ENCODE results near the gene CDC5L.
A peak's percentile ranks its signal among the peaks of the same experiment; 100 is the strongest.

The CDC5L gene

DNA sequence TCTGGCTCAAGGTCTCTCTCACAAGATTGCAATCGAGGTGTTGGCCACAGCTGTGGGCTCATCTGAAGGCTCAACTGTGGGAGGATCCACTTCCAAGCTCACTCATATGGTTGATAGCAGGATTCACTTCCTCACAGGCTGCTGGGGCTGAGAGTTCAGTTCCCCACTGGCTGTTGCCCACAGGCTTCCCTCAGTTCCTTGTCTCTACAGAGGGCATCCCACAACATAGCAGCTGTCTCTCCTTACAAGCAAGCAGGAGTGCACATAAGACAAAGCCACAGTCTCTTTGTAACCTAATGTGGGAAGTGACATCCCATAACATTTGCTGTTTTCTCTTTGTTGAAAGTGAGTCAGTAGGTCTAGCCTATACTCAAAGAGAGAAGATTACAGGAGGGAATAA, 31.0 kb upstream of the CDC5L start:
- Mint-ChIP-seq H3K4me3 (no peak overlapping the region), H3K4me1 (ENCODE audit: low read depth) (no peaks in the 10 kb centered on the region), H3K36me3 (no peaks in the 10 kb centered on the region), H3K27ac (no peak overlapping the region), H3K27me3 (peaks cover 3% of the 10 kb centered on the region), H3K9me3 (ENCODE audit: low read depth) (no peaks in the 10 kb centered on the region)

DNA sequence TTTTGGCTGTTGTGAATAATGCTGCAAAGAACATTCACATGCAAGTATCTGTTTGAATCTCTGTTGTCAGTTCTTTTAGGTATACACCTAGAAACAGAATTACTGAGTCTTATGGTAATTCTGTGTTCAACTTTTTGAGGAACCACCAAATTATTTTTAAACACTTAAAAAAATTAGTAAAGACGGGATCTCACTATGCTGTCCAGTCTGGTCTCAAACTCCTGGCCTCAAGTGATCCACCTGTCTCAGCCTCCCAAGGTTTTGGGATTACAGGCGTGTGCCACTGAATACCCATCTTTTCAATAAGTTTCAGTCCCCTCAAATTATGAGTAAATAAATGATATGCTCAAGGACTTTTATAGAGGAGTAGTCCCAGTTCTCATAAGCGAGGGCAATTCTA, 27.5 kb upstream of the CDC5L start:
- Mint-ChIP-seq H3K9me3 (ENCODE audit: low read depth) (no peaks in the 10 kb centered on the region), H3K4me3 (no peak overlapping the region), H3K27me3 (peaks cover 3% of the 10 kb centered on the region), H3K27ac (no peak overlapping the region), H3K36me3 (no peaks in the 10 kb centered on the region), H3K4me1 (ENCODE audit: low read depth) (no peaks in the 10 kb centered on the region)

- Mint-ChIP-seq H3K4me3 (no peak overlapping the region), H3K27me3 (no peaks in the 10 kb centered on the region), H3K4me1 (ENCODE audit: low read depth) (no peaks in the 10 kb centered on the region), H3K9me3 (ENCODE audit: low read depth) (no peaks in the 10 kb centered on the region), H3K27ac (no peak overlapping the region), H3K36me3 (no peaks in the 10 kb centered on the region)
Measured at GRCh38 chr6:44361947-44362346, 25.6 kb upstream of the CDC5L start.

DNA sequence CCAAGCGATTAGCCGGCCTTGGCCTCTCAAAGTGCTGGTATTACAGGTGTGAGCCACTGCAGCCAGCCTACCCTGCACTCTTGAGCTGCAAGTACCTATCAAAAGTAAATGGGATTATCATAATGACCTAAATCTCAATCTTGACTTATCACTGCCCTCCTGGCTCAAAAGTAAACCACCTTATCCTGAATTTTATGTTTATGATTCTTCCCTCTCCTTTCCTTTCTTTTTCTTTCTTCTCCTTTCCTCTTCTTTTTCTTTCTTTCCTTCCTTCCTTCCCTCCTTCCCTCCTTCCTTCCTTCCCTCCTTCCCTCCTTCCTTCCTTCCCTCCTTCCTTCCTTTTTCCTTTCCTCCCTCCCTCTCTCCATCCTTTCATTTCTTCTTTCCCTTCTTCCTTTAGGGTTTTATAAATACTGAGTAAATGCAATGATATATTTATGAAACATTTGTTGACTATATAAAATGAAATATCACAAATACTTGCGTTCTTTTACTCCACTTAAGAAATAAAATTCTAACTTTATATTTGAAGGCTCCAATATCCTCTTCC, 24.1 kb upstream of the CDC5L start:
- Mint-ChIP-seq H3K27ac (no peak overlapping the region), H3K27me3 (no peaks in the 10 kb centered on the region), H3K4me1 (ENCODE audit: low read depth) (no peaks in the 10 kb centered on the region)

DNA sequence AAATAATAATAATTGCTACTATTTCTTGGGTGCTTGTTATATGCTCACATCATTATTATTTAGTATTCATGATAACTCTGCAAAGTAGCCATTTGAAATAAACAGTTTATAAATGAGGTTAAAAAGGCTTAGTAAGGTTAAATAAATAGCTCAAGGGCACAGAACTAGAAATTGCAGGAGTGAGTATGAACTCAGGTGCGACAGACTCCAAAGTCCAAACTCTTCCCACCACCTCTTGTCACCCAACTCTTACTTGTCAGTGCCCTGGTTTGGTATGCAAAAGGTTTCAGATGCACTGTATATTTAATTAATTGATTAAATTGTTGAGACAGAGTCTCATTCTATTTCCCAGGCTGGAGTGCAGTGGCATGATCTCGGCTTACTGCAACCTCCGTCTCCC, 20.7 kb upstream of the CDC5L start:
- Mint-ChIP-seq H3K4me1 (ENCODE audit: low read depth) (no peaks in the 10 kb centered on the region), H3K27ac (no peak overlapping the region), H3K36me3 (no peaks in the 10 kb centered on the region), H3K27me3 (peaks cover 1% of the 10 kb centered on the region), H3K4me3 (no peak overlapping the region), H3K9me3 (ENCODE audit: low read depth) (no peaks in the 10 kb centered on the region)

More for the DNA sequence above, 24.1 kb upstream of the CDC5L start:
- H3K4me3 Mint-ChIP-seq: no peak overlapping the region
- no peaks in the 10 kb centered on the region for H3K36me3 Mint-ChIP-seq
- H3K9me3 Mint-ChIP-seq (ENCODE audit: low read depth): no peaks in the 10 kb centered on the region

GRCh38 chr6:44367681-44368080, 19.8 kb upstream of the CDC5L start:
- peaks cover 1% of the 10 kb centered on the region for H3K27me3 Mint-ChIP-seq
- H3K36me3 Mint-ChIP-seq: no peaks in the 10 kb centered on the region
- H3K27ac Mint-ChIP-seq: no peak overlapping the region
- no peak overlapping the region for H3K4me3 Mint-ChIP-seq
- H3K9me3 Mint-ChIP-seq (ENCODE audit: low read depth): no peaks in the 10 kb centered on the region
- H3K4me1 Mint-ChIP-seq (ENCODE audit: low read depth): no peaks in the 10 kb centered on the region

- no peaks in the 10 kb centered on the region for H3K36me3 Mint-ChIP-seq
- peaks cover 1% of the 10 kb centered on the region for H3K27me3 Mint-ChIP-seq
- H3K4me1 Mint-ChIP-seq (ENCODE audit: low read depth): no peaks in the 10 kb centered on the region
- H3K27ac Mint-ChIP-seq: no peak overlapping the region
- no peak overlapping the region for H3K4me3 Mint-ChIP-seq
- H3K9me3 Mint-ChIP-seq (ENCODE audit: low read depth): no peaks in the 10 kb centered on the region
Measured at GRCh38 chr6:44373051-44373450, 14.5 kb upstream of the CDC5L start.

DNA sequence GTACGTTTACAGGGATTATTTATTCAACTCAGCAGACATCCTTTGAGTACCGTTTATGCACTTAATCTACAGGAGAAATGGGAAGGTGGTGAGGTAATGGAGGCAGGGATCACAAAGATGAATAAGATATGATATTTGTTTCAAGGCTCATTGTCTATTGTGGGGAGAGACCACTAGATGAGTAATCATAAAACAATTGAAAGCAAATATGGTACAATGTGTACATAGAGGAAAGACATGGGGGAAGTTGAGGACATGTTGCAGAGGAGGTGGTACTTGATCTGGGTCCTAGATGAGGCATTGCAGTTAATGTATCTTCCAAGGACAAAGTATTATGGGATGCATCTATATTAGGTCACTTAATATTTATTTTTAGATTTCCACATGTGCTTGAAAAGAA, 13.7 kb upstream of the CDC5L start:
- Mint-ChIP-seq H3K4me1 (ENCODE audit: low read depth) (no peaks in the 10 kb centered on the region), H3K4me3 (no peak overlapping the region), H3K36me3 (no peaks in the 10 kb centered on the region), H3K27ac (no peak overlapping the region), H3K27me3 (no peaks in the 10 kb centered on the region), H3K9me3 (ENCODE audit: low read depth) (no peaks in the 10 kb centered on the region)

- Mint-ChIP-seq H3K4me1 (ENCODE audit: low read depth) (no peaks in the 10 kb centered on the region), H3K27me3 (no peaks in the 10 kb centered on the region), H3K9me3 (ENCODE audit: low read depth) (no peaks in the 10 kb centered on the region), H3K4me3 (no peak overlapping the region), H3K36me3 (no peaks in the 10 kb centered on the region), H3K27ac (no peak overlapping the region)
Measured at GRCh38 chr6:44375071-44375470, 12.4 kb upstream of the CDC5L start.

- Mint-ChIP-seq H3K36me3 (no peaks in the 10 kb centered on the region), H3K9me3 (ENCODE audit: low read depth) (no peaks in the 10 kb centered on the region)
Measured at GRCh38 chr6:44377484-44377883, 10.0 kb upstream of the CDC5L start.

DNA sequence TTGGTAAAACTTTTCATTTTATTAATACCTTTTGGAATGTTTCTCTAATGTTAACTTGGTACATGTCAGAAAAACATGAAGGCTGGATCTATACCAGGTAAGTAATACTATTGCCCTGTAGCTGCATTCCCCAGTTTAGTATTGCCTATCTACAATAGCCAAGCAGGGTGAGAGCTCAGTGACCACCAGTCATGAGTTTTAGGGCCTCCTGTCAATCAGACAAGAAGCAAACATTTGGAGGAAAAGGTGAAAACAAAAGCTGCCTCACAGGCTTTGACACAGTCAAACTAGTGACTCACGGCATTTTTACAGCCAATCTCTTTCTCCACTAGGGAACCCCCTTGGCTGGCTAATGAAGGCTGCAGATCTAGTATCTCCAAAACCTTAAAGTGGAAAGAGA, 9.5 kb upstream of the CDC5L start:
- H3K27ac Mint-ChIP-seq: no peak overlapping the region
- H3K4me3 Mint-ChIP-seq: no peak overlapping the region
- no peaks in the 10 kb centered on the region for H3K9me3 Mint-ChIP-seq (ENCODE audit: low read depth)
- no peaks in the 10 kb centered on the region for H3K4me1 Mint-ChIP-seq (ENCODE audit: low read depth)
- no peaks in the 10 kb centered on the region for H3K36me3 Mint-ChIP-seq
- no peaks in the 10 kb centered on the region for H3K27me3 Mint-ChIP-seq

More at GRCh38 chr6:44377484-44377883, 10.0 kb upstream of the CDC5L start:
- Mint-ChIP-seq H3K4me3 (no peak overlapping the region), H3K4me1 (ENCODE audit: low read depth) (no peaks in the 10 kb centered on the region), H3K27me3 (no peaks in the 10 kb centered on the region), H3K27ac (no peak overlapping the region)

- Mint-ChIP-seq H3K9me3 (ENCODE audit: low read depth) (no peaks in the 10 kb centered on the region), H3K27ac (no peak overlapping the region), H3K27me3 (no peaks in the 10 kb centered on the region), H3K4me3 (no peak overlapping the region), H3K4me1 (ENCODE audit: low read depth) (peaks cover 4% of the 10 kb centered on the region), H3K36me3 (no peaks in the 10 kb centered on the region)
Measured at GRCh38 chr6:44381739-44382138, 5.8 kb upstream of the CDC5L start.

- peaks cover 37% of the 10 kb centered on the region for H3K4me1 Mint-ChIP-seq (ENCODE audit: low read depth)
- H3K36me3 Mint-ChIP-seq: peaks cover 7% of the 10 kb centered on the region
- no peaks in the 10 kb centered on the region for H3K27me3 Mint-ChIP-seq
- H3K9me3 Mint-ChIP-seq (ENCODE audit: low read depth): no peaks in the 10 kb centered on the region
- H3K27ac Mint-ChIP-seq: peak overlapping the region; percentile 99
- peak overlapping the region; percentile 99 for H3K4me3 Mint-ChIP-seq
Measured at GRCh38 chr6:44386364-44386928, 1.1 kb upstream of the CDC5L start.

DNA sequence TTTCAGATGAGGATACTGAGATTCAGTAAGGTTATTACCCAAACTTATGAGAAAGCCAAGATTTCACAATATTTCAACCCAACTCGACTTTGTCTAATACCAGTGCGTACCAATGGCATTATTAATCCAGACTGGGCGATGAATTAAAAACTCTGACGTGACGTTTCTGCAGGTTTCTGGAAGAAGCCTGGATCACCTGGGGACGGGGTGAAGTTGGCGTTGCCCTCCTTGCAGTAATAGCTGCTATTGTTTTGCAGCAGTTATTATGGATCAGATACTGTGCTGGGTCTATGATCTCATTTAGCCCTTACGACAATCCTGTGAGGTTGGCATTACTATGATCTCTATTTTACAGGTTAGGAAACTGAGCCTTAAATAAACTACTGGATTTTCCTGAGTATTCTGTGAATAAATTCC, 569 bp upstream of the CDC5L start:
- Mint-ChIP-seq H3K9me3 (ENCODE audit: low read depth) (no peaks in the 10 kb centered on the region), H3K27me3 (no peaks in the 10 kb centered on the region), H3K4me1 (ENCODE audit: low read depth) (peaks cover 42% of the 10 kb centered on the region), H3K36me3 (peaks cover 8% of the 10 kb centered on the region), H3K4me3 (peak overlapping the region; percentile 99), H3K27ac (peak overlapping the region; percentile 99)

- peaks cover 47% of the 10 kb centered on the region for H3K4me1 Mint-ChIP-seq (ENCODE audit: low read depth)
- peak overlapping the region; percentile 99 for H3K4me3 Mint-ChIP-seq
- peaks cover 12% of the 10 kb centered on the region for H3K36me3 Mint-ChIP-seq
- no peaks in the 10 kb centered on the region for H3K9me3 Mint-ChIP-seq (ENCODE audit: low read depth)
- no peaks in the 10 kb centered on the region for H3K27me3 Mint-ChIP-seq
- H3K27ac Mint-ChIP-seq: peak overlapping the region; percentile 77
Measured at GRCh38 chr6:44388135-44388487, 605 bp downstream of the CDC5L start.

DNA sequence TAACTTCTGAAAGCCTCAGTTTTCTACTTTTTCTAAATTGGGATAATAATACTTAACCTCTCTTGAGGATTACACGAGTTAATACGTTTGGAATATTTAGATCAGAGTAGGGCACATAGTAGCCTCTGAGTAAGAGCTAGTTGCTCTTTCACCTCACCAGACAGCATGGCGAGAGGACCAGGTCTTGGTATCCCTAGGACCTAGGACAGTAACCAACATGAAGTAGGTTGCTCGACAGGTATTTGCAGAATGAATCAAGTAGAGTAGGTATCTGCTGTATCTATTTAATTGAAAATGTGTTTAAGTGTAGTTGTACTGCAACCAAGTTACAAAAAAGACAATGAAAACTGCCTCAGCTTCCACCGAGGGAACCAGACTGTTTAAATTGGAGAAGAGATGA, 1.4 kb downstream of the CDC5L start:
- Mint-ChIP-seq H3K36me3 (peaks cover 12% of the 10 kb centered on the region), H3K27ac (peak overlapping the region; percentile 77), H3K4me3 (peak overlapping the region; percentile 99), H3K9me3 (ENCODE audit: low read depth) (no peaks in the 10 kb centered on the region), H3K27me3 (no peaks in the 10 kb centered on the region), H3K4me1 (ENCODE audit: low read depth) (peaks cover 47% of the 10 kb centered on the region)

All from activated naive CD8-positive, alpha-beta T cell (primary cell).